ENCODE measurements around the gene TCP10L. TPM values are rescaled to one million over a fixed set of nuclear protein-coding genes. Genes with fewer than 3 reads are reported as not detected.

Gene TCP10L
- total and polyA plus RNA-seq, 4 donors = 1.1 to 8.0 (median 2.8) TPM

DNA sequence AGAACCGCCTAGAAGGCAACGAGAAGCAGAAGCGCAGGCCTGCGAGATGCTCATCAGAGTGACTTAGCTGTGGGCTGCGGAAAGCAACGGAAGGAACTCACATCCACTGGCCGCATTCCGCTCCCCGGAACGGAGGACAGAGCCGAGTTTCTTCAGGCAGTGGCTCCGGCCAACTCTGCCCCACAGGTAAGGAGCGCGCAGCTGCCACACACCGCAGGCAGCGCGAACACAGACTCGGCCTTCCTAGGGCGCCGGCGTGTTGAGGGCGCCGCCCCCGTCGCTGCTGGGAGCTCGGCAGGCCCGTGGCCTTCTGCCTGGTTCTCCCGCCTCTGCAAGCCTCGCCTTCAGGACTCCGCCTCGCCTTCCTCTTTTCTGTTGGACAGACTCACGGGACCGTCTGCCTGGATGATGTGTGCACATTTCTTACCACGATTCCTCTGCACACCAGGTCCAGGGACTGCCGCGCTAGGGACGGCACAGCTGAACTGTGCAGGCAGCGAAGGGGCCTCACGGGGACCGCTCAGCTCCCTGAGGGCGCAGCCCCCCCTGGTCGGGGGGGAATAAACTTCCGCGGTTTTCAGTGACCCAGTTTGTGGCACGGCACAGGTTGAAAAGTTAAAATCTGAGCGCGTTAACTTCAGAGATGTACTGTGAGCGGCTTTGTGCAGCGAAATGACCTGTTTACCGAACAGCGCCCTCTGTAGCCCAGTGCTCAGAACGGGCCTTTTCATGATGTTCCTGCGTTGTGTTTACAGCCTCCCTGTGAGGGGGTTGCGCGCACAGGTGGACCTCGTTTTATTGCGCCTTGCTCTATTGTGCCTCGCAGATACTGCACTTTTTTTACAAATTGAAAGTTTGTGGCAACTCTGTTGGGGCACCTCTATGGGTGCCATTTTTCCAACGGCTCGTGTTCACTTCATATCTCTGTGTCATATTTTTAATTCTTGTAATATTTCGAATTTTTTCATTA lies 15.8 kb downstream of the TCP10L start:
- Histone ChIP-seq H3K4me1 (ENCODE audit: control insufficient read depth in 4 of 4, insufficient read depth in 4 of 4, low read length in 3 of 4) (peaks cover 0 to 12% (median 7%) of the 10 kb centered on the region in 4 donors), H3K4me3 (ENCODE audit: low read depth in 1 of 3, low read length in 3 of 3) (peak overlapping the region; percentile 59 to 77 (median 66)), H3K27ac (ENCODE audit: low read depth in 1 of 2, low read length in 2 of 2) (peak overlapping the region; percentile 58 to 72), H3K27me3 (ENCODE audit: control insufficient read depth in 4 of 4, insufficient read depth in 4 of 4, low read length in 3 of 4) (no peaks in the 10 kb centered on the region), H3K9me3 (ENCODE audit: control insufficient read depth in 4 of 4, low read length in 3 of 4) (no peaks in the 10 kb centered on the region), H3K36me3 (ENCODE audit: control insufficient read depth in 4 of 4, insufficient read depth in 3 of 4, low read depth in 1 of 4, low read length in 3 of 4) (no peaks in the 10 kb centered on the region), H3K9ac (ENCODE audit: low read depth in 1 of 2, low read length in 2 of 2) (peak overlapping the region in 1 of 2 donors; percentile 67)
- WGBS = 5% methylated on average over 61 of the region's 61 CpGs
- DNase-seq (ENCODE audit: low spot score) = peak; percentile 85
- TF ChIP-seq, protein P1, sequence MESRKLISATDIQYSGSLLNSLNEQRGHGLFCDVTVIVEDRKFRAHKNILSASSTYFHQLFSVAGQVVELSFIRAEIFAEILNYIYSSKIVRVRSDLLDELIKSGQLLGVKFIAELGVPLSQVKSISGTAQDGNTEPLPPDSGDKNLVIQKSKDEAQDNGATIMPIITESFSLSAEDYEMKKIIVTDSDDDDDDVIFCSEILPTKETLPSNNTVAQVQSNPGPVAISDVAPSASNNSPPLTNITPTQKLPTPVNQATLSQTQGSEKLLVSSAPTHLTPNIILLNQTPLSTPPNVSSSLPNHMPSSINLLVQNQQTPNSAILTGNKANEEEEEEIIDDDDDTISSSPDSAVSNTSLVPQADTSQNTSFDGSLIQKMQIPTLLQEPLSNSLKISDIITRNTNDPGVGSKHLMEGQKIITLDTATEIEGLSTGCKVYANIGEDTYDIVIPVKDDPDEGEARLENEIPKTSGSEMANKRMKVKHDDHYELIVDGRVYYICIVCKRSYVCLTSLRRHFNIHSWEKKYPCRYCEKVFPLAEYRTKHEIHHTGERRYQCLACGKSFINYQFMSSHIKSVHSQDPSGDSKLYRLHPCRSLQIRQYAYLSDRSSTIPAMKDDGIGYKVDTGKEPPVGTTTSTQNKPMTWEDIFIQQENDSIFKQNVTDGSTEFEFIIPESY (IDR thresholded peaks at IDR 0.05) = no peak
- TF ChIP-seq, protein P2, sequence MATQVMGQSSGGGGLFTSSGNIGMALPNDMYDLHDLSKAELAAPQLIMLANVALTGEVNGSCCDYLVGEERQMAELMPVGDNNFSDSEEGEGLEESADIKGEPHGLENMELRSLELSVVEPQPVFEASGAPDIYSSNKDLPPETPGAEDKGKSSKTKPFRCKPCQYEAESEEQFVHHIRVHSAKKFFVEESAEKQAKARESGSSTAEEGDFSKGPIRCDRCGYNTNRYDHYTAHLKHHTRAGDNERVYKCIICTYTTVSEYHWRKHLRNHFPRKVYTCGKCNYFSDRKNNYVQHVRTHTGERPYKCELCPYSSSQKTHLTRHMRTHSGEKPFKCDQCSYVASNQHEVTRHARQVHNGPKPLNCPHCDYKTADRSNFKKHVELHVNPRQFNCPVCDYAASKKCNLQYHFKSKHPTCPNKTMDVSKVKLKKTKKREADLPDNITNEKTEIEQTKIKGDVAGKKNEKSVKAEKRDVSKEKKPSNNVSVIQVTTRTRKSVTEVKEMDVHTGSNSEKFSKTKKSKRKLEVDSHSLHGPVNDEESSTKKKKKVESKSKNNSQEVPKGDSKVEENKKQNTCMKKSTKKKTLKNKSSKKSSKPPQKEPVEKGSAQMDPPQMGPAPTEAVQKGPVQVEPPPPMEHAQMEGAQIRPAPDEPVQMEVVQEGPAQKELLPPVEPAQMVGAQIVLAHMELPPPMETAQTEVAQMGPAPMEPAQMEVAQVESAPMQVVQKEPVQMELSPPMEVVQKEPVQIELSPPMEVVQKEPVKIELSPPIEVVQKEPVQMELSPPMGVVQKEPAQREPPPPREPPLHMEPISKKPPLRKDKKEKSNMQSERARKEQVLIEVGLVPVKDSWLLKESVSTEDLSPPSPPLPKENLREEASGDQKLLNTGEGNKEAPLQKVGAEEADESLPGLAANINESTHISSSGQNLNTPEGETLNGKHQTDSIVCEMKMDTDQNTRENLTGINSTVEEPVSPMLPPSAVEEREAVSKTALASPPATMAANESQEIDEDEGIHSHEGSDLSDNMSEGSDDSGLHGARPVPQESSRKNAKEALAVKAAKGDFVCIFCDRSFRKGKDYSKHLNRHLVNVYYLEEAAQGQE (IDR thresholded peaks at IDR 0.05) = no peak
- peak in 1 of 2 donors; percentile 40 for TF ChIP-seq RXRA (IDR thresholded peaks at IDR 0.05)
- TF ChIP-seq FOXA2 (IDR thresholded peaks at IDR 0.05) = peak; percentile 26
- no peak for TF ChIP-seq HNF4A (conservative IDR thresholded peaks at IDR 0.05)
- TF ChIP-seq YY1 (IDR thresholded peaks at IDR 0.05) = peak; percentile 12
- no peak for TF ChIP-seq GABPA (IDR thresholded peaks at IDR 0.05 in 1 of 2, conservative IDR thresholded peaks at IDR 0.05 in 1 of 2)
- no peak for TF ChIP-seq EGR1 (IDR thresholded peaks at IDR 0.05; ENCODE audit: low read depth in 2 of 2)
- TF ChIP-seq TAF1 (conservative IDR thresholded peaks at IDR 0.05) = peak; percentile 25
- TF ChIP-seq, protein P3, sequence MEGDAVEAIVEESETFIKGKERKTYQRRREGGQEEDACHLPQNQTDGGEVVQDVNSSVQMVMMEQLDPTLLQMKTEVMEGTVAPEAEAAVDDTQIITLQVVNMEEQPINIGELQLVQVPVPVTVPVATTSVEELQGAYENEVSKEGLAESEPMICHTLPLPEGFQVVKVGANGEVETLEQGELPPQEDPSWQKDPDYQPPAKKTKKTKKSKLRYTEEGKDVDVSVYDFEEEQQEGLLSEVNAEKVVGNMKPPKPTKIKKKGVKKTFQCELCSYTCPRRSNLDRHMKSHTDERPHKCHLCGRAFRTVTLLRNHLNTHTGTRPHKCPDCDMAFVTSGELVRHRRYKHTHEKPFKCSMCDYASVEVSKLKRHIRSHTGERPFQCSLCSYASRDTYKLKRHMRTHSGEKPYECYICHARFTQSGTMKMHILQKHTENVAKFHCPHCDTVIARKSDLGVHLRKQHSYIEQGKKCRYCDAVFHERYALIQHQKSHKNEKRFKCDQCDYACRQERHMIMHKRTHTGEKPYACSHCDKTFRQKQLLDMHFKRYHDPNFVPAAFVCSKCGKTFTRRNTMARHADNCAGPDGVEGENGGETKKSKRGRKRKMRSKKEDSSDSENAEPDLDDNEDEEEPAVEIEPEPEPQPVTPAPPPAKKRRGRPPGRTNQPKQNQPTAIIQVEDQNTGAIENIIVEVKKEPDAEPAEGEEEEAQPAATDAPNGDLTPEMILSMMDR (IDR thresholded peaks at IDR 0.05; ENCODE audit: low read depth, low read length, missing input control) = peak; percentile 69
- TF ChIP-seq, protein P4, sequence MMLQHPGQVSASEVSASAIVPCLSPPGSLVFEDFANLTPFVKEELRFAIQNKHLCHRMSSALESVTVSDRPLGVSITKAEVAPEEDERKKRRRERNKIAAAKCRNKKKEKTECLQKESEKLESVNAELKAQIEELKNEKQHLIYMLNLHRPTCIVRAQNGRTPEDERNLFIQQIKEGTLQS (IDR thresholded peaks at IDR 0.05) = no peak
- peak; percentile 29 for TF ChIP-seq SP1 (IDR thresholded peaks at IDR 0.05)
- no peak for TF ChIP-seq NR2F2 (IDR thresholded peaks at IDR 0.05)
- TF ChIP-seq, protein P5, sequence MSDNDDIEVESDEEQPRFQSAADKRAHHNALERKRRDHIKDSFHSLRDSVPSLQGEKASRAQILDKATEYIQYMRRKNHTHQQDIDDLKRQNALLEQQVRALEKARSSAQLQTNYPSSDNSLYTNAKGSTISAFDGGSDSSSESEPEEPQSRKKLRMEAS (IDR thresholded peaks at IDR 0.05) = no peak
- no peak for TF ChIP-seq FOXA1 (IDR thresholded peaks at IDR 0.05)
- no peak for TF ChIP-seq HNF4G (IDR thresholded peaks at IDR 0.05)
- no peak for TF ChIP-seq JUND (IDR thresholded peaks at IDR 0.05)
- peak; percentile 77 to 79 for TF ChIP-seq RAD21 (IDR thresholded peaks at IDR 0.05)
